ENCODE data around the gene CEP112. TPM values are rescaled to one million over a fixed set of nuclear protein-coding genes. Genes with fewer than 3 reads are reported as not detected.

CEP112 gene
- total and polyA plus RNA-seq, 9 of the 15 experiments (the other 6 are each of a cell fraction or from before 2014, with no cell fraction given): 0.84 TPM; not detected in 8

- TF ChIP-seq ZNF655 (CRISPR knock-in tag; IDR thresholded peaks at IDR 0.05) (no peak), ERF (CRISPR knock-in tag; IDR thresholded peaks at IDR 0.05) (no peak), ZEB2 (IDR thresholded peaks at IDR 0.05) (no peak), L3MBTL2 (IDR thresholded peaks at IDR 0.05) (0 out of 2 replicates have a peak, but pooled peaks have one; percentile 26), SAP30 (IDR thresholded peaks at IDR 0.05; ENCODE audit: borderline replicate concordance, insufficient read depth, low read depth, low read length, poor library complexity, severe bottlenecking) (peak; percentile 28), ZBTB33 (CRISPR knock-in tag; IDR thresholded peaks at IDR 0.05) (no peak), E2F6 (IDR thresholded peaks at IDR 0.05; ENCODE audit: borderline replicate concordance in 1 of 2, extremely low read depth in 1 of 2, insufficient read depth in 1 of 2, insufficient read length in 1 of 2, low read depth in 1 of 2, low read length in 1 of 2, poor library complexity in 1 of 2, severe bottlenecking in 1 of 2) (peak in 1 of 2 experiments; percentile 38), HDGF (IDR thresholded peaks at IDR 0.05) (no peak), THAP12 (CRISPR knock-in tag; IDR thresholded peaks at IDR 0.05) (no peak)
These were observed at the start of gene CEP112 (continued) for GRCh38 chr17:66191593-66192377.
